GM13976 (cell line): ENCODE results near the gene RETN.
A peak's percentile ranks its signal among the peaks of the same experiment; 100 is the strongest.

Experiments used
- DNase-seq: peaks from one replicate; pipeline ENCODE4 v3.0.0; 2012; ENCODE audit warnings: low spot score
- in situ Hi-C: fragments of 300-500 bp; cut with MboI; formaldehyde crosslinking; loops from one replicate; pipeline ENCODE4 v1.12.0; 2022; ENCODE audit warnings: low sequenced_read_pairs, mixed read lengths, inconsistent platforms; ENCODE audit not compliant: unreplicated experiment
- TF ChIP-seq, protein P1 (sequence below): IDR thresholded peaks from 2 replicates; pipeline ENCODE4 v1.5.1; 2012; ENCODE audit warnings: borderline replicate concordance, mild to moderate bottlenecking; ENCODE audit not compliant: insufficient read depth; ENCODE audit errors: extremely low read depth, missing control alignments, control extremely low read depth

RETN gene

GRCh38 chr19:7632340-7633203 is 36.3 kb upstream of the RETN start:
- TF ChIP-seq, protein P1, sequence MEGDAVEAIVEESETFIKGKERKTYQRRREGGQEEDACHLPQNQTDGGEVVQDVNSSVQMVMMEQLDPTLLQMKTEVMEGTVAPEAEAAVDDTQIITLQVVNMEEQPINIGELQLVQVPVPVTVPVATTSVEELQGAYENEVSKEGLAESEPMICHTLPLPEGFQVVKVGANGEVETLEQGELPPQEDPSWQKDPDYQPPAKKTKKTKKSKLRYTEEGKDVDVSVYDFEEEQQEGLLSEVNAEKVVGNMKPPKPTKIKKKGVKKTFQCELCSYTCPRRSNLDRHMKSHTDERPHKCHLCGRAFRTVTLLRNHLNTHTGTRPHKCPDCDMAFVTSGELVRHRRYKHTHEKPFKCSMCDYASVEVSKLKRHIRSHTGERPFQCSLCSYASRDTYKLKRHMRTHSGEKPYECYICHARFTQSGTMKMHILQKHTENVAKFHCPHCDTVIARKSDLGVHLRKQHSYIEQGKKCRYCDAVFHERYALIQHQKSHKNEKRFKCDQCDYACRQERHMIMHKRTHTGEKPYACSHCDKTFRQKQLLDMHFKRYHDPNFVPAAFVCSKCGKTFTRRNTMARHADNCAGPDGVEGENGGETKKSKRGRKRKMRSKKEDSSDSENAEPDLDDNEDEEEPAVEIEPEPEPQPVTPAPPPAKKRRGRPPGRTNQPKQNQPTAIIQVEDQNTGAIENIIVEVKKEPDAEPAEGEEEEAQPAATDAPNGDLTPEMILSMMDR = no peak
- in situ Hi-C loops = no loop called here
- no peak for DNase-seq

- no peak for DNase-seq
- TF ChIP-seq, protein P1 = no peak
- in situ Hi-C loops = no loop called here
These were observed 35.2 kb upstream of the RETN start, which contains the start of gene PCP2 for GRCh38 chr19:7633698-7634097. TSS of gene PCP2 (minus strand) at chr19:7633719. CDS start at chr19:7633457, 262 bp downstream.

- in situ Hi-C loops = no loop called here
- TF ChIP-seq, protein P1 = no peak
- DNase-seq = no peak
These were observed 33.2 kb upstream of the RETN start for GRCh38 chr19:7635670-7636069.

GRCh38 chr19:7636317-7636690 is 32.5 kb upstream of the RETN start:
- TF ChIP-seq, protein P1 = no peak
- no peak for DNase-seq
- in situ Hi-C loops = no loop called here

DNA sequence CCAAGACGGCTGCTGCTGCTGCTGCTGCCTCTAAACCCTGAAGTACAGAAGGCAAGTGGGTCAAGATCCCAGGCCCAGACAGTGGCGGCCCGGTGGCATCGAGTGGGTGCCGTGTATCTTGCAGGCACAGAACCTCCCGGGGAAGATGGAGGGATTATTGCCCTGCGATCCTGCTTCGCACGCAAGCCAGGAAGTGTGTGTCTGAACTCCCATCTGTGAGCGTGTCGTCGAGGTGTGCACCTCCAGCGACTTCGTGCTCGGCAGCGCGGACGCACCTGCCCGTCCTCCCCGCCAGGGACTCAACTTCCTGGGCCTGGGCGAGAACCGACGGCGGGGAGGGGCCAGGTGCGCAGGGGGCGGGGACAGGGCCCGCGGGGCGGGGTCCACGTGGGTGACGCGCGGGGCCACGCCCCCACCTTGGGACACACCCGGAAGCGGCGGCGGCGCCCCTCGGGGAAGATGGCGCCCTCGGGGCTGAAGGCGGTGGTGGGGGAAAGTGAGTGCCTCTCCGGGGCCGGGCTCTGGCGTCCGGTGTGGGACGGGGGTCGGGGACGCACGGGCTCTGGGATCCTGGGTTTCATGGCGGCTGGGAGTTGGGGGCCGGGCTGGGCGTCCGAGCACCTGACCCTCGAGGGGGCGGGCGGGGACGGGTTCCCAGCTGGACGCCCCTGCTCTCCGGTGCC is 32.0 kb upstream of the RETN start, which contains the start of gene STXBP2:
TSS of gene STXBP2 (plus strand) at position 420 of the 683 bp plus-strand sequence. CDS start at position 460, 40 bp downstream.
- in situ Hi-C loops = no loop called here
- TF ChIP-seq, protein P1 = no peak

GRCh38 chr19:7637374-7638256 is 31.2 kb upstream of the RETN start:
- in situ Hi-C loops = no loop called here
- DNase-seq = no peak
- TF ChIP-seq, protein P1 = no peak

More for the DNA sequence above, 32.0 kb upstream of the RETN start, which contains the start of gene STXBP2:
- peak; percentile 99 for DNase-seq
